ENCODE results near the gene KHDRBS1.
"Not testable (repeated sequence)": the region's sequence is repeated elsewhere in the genome, so short reads cannot be mapped to it uniquely, and the experiment has no call there.

Gene KHDRBS1

DNA sequence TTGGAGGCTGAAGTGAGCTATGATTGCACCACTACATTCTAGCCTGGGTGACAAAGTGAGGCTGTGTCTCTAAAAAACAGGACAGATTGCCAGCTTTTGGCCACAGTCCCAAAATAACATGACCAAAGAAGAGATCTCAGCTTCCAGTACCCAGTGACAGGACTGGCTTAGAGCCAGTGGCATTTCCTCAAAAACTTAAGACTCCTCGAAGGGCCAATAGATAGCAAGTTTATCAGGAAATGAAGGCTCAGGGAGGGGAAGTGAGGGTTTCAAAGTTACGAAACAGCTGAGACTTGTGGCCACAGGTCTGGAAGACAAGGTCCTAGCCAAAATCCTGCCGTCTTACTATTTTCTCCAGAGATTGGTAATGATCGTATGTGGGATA is 52.8 kb downstream of the KHDRBS1 start:
- no peak for DNase-seq

DNA sequence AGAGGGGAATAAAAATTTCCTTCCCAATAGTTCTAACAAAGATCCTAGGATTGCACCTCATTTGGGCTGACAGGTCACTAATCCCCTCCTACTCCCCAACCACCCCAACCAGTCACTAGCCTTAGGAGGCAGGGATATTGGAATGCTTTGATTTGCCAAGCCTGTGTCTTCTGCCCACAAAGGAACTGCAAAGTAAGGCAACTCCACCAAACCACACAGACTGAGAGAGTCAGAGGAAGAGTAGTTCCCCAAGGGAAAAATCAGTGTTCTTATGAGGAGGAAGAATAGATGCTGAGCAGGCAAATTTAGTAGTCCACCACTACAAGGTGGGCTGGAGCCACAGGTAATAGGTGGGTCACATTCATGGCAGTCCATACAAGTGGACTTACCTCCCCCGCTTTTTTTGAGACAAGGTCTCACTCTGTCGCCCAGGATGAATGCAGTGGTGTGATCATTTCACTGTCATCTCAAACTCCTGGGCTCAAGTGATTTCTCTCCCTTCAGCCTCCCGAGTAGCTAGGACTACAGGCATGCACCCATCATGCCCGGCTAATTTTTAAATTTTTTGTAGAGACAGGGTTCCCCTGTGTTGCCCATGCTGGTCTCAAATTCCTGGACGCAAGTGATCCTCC is 55.4 kb downstream of the KHDRBS1 start:
- no peak for DNase-seq

DNA sequence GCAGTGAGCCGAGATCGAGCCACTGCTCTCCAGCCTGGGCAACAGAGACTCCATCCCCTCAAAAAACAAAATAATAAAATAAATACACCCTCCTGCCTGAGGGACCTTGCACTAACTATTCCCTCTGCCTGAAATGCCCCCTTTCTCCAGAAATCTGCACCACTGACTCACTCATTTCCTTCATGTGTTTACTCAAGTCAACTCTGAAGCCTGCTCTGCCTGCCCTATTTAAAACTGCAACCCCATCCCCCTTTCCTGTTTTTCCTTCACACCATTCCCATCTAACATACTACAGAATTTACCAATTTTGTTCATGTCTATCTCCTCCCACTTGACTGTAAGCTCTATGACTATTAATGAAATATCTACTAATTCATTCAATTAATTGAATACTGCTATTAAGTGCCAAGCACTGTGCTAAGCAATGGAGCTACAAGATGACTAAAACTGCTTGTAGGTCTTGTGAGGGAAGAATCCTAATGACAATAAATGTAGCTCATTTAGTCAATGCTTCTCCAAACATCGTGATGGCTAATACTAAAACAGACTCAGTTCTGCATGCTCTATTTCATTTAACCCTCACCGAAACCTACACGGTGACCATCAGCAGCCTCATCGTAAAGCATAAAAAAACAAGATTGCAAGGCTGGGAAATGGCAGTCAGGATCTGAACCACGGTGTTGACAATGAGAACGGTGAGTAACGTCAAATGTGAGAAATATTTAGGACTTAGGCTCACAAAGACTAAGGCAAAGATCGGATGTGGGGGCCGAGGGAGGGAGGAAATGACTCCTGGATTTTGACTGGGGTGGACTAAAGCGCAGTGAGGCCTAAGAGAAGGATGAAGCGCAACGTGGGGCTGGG is 58.3 kb downstream of the KHDRBS1 start:
- no peak for DNase-seq

DNA sequence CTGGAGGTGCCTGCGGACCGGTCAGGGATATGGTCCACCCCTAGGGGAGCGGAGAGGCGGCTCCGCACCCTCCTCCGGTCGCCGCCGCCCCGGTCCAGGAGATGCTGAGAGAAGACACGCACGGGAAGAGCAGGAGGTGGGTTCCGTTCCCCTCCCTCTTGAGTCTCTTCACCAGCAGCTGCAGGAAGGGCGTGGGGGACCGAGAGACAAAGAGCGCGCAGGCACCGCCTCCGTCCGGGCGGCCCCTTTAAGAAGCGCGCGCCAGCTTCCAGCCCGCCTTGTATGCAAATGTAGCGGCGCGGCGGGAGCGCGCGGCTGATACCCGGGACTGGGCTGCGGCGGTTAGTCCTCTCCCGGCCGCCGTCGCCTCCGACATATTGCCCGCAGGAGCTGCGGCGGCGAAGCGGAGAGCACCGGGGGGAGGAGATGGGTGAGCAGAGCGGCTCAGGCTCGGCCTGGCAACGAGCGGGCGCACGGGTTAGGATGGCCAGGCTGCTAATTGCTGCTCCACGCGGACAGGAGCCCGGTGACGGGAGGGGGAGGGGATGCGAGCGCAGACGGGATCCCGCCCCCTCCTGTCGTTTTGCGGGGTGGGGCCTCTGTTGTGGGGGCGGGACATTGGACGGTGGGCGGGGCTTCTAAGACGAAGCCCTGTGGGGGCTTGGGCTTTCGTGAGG is 59.1 kb downstream of the KHDRBS1 start, which contains the start of gene TMEM39B:
Gene TMEM39B, plus strand, starts transcription at position 318 of the 677 bp plus-strand sequence. Its CDS starts 109 bp downstream, at position 427.
- peak; percentile 35 to 77 for DNase-seq

DNA sequence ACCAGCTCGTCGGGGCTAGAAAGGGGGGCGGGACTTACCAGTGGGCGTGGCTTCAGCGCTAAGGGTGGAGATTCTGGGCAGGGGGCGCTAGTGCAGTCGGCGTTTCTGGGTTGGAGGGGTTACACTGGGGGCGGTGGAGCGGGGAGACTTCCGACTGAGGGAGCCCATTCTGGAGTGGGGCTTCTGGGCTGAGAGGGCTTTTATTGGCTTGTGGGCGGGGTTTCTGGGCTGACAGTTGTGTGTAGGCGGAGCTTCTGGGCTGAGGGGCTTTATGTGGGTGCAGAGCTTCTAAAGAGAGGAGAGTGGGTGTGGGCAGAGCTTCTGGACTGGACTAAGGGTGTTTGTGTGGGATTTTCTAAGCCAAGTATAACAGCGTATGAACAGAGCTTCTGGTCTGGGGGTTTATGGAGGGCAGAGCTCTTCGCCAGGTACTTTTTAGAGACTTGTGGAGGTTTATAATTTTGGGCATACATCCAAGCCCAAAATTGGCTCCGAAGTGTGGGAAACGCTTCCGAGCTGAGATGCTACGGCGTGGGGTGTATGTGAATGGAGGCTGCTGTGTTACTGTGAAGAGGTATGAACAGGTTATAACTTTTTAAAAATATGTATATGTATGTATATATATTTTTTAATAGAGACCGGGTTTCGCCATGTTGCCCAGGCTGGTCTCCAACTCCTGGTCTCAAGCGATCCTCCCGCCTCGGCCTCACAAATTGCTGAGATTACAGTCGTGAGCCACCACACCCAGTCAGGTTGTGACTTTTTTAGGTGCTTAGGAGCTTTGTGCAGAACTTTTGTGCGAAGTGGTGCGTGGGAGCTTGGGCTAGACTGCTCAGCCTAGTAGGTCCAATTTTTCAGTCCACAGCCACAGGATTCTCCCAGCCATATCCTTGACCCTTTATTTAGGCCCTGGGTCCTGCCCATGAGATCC is 59.9 kb downstream of the KHDRBS1 start:
- DNase-seq, result peak in 1 of 2 experiments; percentile 77

DNA sequence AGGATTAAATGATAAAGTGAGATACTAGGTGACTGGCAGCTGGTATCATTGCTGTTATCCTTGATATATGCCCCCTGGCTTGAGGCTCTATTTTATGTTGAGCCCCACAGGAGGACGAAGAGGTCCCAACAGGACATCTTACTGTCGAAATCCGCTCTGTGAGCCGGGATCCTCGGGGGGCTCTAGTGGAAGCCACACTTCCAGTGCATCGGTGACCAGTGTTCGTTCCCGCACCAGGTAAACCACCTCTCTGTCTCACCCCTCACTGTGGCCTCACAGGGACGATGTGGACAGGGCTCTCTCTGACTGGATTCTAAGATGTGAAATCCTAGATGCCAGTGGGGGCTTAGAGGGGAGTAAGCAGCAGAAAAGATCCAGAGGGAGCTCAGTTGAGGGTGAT is 61.2 kb downstream of the KHDRBS1 start:
- DNase-seq, result no peak

DNA sequence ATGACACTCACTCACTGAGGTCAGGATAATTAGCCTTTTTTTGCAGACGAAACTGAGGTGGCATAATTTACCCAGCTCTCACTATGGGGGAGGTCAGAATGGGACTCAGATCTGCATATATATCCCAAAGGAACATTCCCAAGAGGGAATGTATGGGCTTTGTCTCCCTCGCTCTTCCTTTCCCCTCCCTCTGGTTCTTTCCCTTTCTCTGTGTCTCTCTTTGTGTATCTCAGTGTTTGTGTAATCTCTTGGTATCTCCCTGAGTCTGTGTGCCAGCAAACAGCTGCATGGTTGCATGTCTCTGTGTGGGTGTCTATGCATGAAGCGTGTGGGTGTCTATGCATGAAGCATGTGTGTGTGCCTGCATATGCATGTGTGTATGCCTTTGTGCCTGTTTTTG is 63.8 kb downstream of the KHDRBS1 start:
- DNase-seq, result no peak

DNA sequence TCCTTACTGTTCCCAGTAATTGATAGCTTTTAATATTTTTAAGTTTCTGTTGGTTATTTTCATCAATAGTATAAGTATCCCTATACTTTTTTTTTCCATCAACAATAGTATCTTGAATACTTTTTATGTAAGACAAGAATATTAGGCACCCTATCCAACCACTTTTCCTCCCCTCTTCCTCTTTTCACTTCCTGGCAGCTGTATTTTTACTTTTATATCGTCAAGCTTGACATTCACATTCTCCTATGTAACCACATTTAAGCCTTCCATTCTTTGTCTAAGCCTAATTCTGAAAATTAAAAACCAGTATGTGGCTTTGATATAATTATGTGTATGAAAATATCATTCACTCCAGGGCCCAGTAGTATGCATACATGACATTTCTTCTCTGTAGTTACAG is 68.4 kb downstream of the KHDRBS1 start:
- DNase-seq, result no peak

DNA sequence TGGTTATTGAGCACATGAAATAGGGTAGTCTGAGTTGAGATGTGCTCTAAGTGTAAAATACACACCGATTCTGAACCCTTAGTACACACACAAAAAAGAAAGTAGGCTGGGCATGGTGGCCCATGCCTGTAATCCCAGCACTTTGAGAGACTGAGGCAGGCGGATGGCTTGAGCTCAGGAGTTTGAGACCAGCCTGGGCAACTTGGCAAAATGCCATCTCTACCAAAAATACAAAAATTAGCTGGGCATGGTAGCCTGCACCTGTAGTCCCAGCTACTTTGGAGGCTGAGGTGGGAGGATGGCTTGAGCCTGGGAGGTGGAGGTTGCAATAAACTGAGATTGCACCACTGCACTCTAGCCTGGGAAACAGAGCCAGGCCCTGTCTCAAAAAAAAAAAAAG is 72.7 kb downstream of the KHDRBS1 start:
- DNase-seq, result not testable (repeated sequence)

DNA sequence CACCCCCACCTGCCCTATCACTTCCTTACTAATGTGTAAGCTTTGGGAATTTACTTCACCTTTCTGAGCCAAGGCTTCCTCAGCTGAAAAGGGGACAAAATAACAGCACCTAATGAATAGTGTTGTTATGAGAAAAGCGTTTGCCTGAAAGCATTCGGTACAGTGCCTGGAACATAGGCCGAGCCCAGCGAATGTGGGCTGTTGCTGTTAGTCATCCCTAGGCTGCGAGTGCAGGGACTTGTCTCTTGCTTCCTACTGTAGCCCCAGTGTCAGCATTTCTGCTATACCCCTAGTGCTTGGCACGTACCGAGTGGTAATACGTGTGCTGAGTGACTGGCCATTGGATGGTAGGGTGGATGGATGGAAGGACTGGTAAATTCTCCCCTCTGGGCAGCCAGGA is 77.5 kb downstream of the KHDRBS1 start:
- DNase-seq, result no peak

DNA sequence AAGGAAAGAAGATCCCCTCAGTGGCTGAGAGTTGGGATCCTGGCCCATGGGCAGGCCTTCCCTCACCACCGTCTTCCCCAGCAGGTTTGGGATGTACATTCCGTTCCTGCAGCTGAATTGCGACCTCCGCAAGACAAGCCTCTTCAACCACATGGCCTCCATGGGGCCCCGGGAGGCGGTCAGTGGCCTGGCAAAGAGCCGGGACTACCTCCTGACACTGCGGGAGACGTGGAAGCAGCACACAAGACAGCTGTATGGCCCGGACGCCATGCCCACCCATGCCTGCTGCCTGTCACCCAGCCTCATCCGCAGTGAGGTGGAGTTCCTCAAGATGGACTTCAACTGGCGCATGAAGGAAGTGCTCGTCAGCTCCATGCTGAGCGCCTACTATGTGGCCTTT is 77.9 kb downstream of the KHDRBS1 start:
- DNase-seq, result no peak

Measured in cerebellar nuclear complex (tissue), 1 donor.